ENCODE results near the gene SCNN1B. TPM values are rescaled to one million over a fixed set of nuclear protein-coding genes. Genes with fewer than 3 reads are reported as not detected.
"Not testable (repeated sequence)": the region's sequence is repeated elsewhere in the genome, so short reads cannot be mapped to it uniquely, and the experiment has no call there.

SCNN1B gene
- total RNA-seq, 6 experiments from 2014 or later = not detected

DNA sequence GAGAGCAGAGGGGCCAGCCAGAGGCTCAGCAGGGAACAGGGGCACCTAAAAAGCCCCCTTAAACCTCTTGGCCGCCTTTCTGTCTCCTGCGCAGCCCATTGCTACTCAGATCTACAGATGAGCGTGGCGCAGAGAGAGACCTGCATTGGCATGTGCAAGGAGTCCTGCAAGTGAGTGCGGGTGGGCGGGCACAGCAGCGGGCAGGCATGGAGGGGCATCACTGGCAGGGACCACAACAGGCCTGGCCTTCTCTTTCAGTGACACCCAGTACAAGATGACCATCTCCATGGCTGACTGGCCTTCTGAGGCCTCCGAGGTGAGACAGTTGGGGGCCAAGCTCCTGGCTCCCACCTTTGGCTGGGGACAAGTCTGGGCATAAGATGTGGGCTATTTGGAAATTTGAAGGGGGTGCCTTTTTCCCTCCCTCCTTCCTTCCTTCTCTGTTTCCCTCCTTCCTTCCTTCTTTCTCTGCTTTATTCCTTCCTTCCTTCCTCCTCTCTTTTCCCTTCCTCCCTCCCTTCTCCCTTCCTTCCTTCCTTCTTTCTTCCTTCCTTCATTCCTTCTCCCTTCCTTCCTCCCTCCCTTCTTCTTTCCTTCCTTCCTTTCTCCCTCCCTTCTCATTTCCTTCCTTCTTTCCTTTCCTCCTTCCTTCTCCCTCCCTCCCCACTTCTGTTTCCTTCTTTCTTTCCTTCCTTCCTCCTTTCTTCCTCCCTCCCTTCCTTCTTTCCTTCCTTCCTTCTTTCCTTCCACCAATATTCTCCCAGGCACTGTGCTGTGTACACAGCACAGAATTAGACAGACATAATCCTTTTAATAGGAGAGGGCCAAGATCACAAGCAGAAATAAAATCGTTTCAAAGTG is 75.2 kb downstream of the SCNN1B start:
- no peak overlapping the region for H3K4me3 Mint-ChIP-seq
- TF ChIP-seq, protein P1, sequence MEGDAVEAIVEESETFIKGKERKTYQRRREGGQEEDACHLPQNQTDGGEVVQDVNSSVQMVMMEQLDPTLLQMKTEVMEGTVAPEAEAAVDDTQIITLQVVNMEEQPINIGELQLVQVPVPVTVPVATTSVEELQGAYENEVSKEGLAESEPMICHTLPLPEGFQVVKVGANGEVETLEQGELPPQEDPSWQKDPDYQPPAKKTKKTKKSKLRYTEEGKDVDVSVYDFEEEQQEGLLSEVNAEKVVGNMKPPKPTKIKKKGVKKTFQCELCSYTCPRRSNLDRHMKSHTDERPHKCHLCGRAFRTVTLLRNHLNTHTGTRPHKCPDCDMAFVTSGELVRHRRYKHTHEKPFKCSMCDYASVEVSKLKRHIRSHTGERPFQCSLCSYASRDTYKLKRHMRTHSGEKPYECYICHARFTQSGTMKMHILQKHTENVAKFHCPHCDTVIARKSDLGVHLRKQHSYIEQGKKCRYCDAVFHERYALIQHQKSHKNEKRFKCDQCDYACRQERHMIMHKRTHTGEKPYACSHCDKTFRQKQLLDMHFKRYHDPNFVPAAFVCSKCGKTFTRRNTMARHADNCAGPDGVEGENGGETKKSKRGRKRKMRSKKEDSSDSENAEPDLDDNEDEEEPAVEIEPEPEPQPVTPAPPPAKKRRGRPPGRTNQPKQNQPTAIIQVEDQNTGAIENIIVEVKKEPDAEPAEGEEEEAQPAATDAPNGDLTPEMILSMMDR (IDR thresholded peaks at IDR 0.05) = no peak
- H3K9me3 Mint-ChIP-seq = no peaks in the 10 kb centered on the region
- H3K4me1 Mint-ChIP-seq (ENCODE audit: low read depth) = no peaks in the 10 kb centered on the region
- DNase-seq = no peak
- H3K36me3 Mint-ChIP-seq (ENCODE audit: low read depth) = no peaks in the 10 kb centered on the region
- no peak overlapping the region for H3K27ac Mint-ChIP-seq
- H3K27me3 Mint-ChIP-seq (ENCODE audit: insufficient read depth) = peaks cover 4% of the 10 kb centered on the region; the same call in 1 of the 2 replicates

DNA sequence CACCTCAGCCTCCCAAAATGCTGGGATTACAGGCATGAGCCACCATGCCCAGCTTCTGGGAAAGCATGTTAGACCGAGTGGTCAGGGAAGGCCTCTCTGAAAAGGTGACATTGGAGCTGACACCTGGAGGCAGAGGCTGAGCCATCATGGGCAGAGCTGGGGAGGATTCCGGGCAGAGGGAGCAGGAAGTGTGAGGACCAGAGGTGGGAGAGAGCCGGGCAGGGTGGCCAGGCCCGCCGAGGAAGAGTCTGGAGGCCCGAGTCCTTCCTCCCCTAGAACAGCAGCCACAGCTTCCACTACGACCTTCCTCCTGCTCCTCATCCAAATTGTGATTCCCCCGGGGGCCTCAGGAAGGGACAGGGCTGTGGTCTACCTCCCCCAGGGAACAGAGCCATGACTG is 76.2 kb downstream of the SCNN1B start:
- no peaks in the 10 kb centered on the region for H3K36me3 Mint-ChIP-seq (ENCODE audit: low read depth)
- no peak overlapping the region for H3K4me3 Mint-ChIP-seq
- no peaks in the 10 kb centered on the region for H3K9me3 Mint-ChIP-seq
- DNase-seq = no peak
- no peaks in the 10 kb centered on the region for H3K4me1 Mint-ChIP-seq (ENCODE audit: low read depth)
- TF ChIP-seq, protein P1 (IDR thresholded peaks at IDR 0.05) = no peak
- H3K27ac Mint-ChIP-seq = no peak overlapping the region
- peaks cover 4% of the 10 kb centered on the region; the same call in 1 of the 2 replicates for H3K27me3 Mint-ChIP-seq (ENCODE audit: insufficient read depth)

DNA sequence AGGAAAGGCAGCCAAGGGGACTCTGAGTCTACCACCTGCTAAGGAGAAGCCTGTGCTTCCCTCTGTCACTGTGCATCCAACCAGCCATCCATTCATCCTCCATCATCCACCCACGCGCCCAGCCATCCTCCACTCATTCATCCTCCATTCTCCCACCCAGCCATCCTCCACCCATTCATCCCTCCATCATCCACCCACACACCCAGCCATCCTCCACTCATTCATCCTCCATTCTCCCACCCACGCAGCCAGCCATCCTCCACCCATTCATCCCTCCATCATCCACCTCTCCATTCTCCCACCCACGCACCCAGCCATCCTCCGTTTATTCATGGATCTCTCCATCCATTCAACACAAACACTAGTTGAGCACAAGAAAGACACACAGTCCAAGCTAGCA is 76.8 kb downstream of the SCNN1B start:
- Mint-ChIP-seq H3K36me3 (ENCODE audit: low read depth) (no peaks in the 10 kb centered on the region), H3K27ac (no peak overlapping the region), H3K27me3 (ENCODE audit: insufficient read depth) (peaks cover 4% of the 10 kb centered on the region; the same call in 1 of the 2 replicates), H3K4me3 (no peak overlapping the region), H3K4me1 (ENCODE audit: low read depth) (no peaks in the 10 kb centered on the region), H3K9me3 (no peaks in the 10 kb centered on the region)
- no peak for DNase-seq
- TF ChIP-seq, protein P1 (IDR thresholded peaks at IDR 0.05) = no peak

DNA sequence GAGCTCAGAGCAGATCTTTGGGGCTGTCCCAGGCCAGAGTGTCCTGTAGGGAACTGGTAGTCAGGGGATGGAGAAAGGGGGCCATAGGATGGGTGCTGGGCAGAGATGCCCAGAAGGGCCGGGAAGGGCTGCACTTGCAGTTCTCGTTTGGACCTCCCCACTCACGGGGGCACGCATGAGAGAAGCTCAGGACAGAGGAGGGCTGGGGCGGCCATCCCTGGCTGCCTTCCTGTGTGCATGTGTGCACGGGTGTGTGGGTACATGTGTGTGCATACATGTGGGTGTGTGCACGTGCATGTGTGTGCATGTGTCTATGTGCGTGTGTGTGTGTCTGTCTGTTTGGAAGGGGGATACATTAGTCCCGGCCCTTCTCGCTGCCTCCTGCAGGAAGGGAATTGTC is 77.6 kb downstream of the SCNN1B start:
- H3K4me3 Mint-ChIP-seq = no peak overlapping the region
- H3K4me1 Mint-ChIP-seq (ENCODE audit: low read depth) = no peaks in the 10 kb centered on the region
- H3K9me3 Mint-ChIP-seq = no peaks in the 10 kb centered on the region
- TF ChIP-seq, protein P1 (IDR thresholded peaks at IDR 0.05) = no peak
- H3K27me3 Mint-ChIP-seq (ENCODE audit: insufficient read depth) = peaks cover 4% of the 10 kb centered on the region; the same call in 1 of the 2 replicates
- no peak for DNase-seq
- no peaks in the 10 kb centered on the region for H3K36me3 Mint-ChIP-seq (ENCODE audit: low read depth)
- H3K27ac Mint-ChIP-seq = no peak overlapping the region

DNA sequence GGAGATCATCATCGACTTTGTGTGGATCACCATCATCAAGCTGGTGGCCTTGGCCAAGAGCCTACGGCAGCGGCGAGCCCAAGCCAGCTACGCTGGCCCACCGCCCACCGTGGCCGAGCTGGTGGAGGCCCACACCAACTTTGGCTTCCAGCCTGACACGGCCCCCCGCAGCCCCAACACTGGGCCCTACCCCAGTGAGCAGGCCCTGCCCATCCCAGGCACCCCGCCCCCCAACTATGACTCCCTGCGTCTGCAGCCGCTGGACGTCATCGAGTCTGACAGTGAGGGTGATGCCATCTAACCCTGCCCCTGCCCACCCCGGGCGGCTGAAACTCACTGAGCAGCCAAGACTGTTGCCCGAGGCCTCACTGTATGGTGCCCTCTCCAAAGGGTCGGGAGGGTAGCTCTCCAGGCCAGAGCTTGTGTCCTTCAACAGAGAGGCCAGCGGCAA is 78.4 kb downstream of the SCNN1B start:
- Mint-ChIP-seq H3K4me1 (ENCODE audit: low read depth) (no peaks in the 10 kb centered on the region), H3K27me3 (ENCODE audit: insufficient read depth) (peaks cover 4% of the 10 kb centered on the region; the same call in 1 of the 2 replicates), H3K9me3 (no peaks in the 10 kb centered on the region), H3K36me3 (ENCODE audit: low read depth) (no peaks in the 10 kb centered on the region), H3K4me3 (no peak overlapping the region), H3K27ac (no peak overlapping the region)
- TF ChIP-seq, protein P1 (IDR thresholded peaks at IDR 0.05) = no peak
- DNase-seq = no peak

DNA sequence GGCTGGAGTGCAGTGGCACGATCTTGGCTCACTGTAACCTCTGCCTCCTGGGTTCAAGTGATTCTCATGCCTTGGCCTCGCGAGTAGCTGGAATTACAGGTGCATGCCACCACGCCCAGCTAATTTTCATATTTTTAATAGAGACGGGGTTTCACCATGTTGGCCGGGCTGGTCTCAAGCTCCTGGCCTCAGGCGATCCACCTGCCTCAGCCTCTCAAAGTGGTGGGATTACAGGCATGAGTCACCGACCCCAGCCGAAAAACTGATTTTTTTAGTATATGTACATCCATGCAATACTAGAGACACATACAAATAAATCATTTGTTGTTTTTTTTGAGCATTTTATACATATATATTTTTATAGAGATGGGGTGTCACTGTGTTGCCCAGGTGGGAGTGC is 79.6 kb downstream of the SCNN1B start:
- H3K4me1 Mint-ChIP-seq (ENCODE audit: low read depth); H3K27ac Mint-ChIP-seq; H3K9me3 Mint-ChIP-seq; H3K4me3 Mint-ChIP-seq; H3K36me3 Mint-ChIP-seq (ENCODE audit: low read depth); H3K27me3 Mint-ChIP-seq (ENCODE audit: insufficient read depth); DNase-seq: not testable (repeated sequence)

All from HFFc6 (cell line).